HG03108 (cell line): Measurements from ENCODE around the gene PLA2G12A.
"Not testable (repeated sequence)": the region's sequence is repeated elsewhere in the genome, so short reads cannot be mapped to it uniquely, and the experiment has no call there.

ENCODE experiments used
- ATAC-seq: cut with Tn5 transposase; IDR thresholded peaks from one replicate; pipeline ENCODE4 v1.9.1; 2021; ENCODE audit warnings: moderate library complexity; ENCODE audit not compliant: unreplicated experiment

Gene PLA2G12A

GRCh38 chr4:109682875-109683274 is 47.0 kb downstream of the PLA2G12A start:
- no peak for ATAC-seq

GRCh38 chr4:109678925-109679324 is 50.9 kb downstream of the PLA2G12A start:
- not testable (repeated sequence) for ATAC-seq

DNA sequence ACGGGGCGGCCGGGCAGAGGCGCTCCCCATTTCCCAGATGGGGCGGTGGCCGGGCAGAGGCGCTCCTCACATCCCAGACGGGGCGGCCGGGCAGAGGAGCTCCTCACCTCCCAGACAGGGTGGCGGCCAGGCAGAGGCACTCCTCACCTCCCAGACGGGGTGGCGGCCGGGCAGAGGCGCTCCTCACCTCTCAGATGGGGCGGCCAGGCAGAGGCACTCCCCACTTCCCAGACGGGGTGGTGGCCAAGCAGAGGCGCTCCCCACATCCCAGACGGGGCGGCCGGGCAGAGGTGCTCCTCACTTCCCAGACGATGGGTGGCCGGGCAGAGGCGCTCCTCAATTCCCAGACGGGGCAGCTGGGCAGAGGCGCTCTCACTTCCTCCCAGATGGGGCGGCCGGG is 51.4 kb downstream of the PLA2G12A start:
- ATAC-seq: not testable (repeated sequence)

GRCh38 chr4:109676886-109677285 is 53.0 kb downstream of the PLA2G12A start:
- ATAC-seq: no peak

DNA sequence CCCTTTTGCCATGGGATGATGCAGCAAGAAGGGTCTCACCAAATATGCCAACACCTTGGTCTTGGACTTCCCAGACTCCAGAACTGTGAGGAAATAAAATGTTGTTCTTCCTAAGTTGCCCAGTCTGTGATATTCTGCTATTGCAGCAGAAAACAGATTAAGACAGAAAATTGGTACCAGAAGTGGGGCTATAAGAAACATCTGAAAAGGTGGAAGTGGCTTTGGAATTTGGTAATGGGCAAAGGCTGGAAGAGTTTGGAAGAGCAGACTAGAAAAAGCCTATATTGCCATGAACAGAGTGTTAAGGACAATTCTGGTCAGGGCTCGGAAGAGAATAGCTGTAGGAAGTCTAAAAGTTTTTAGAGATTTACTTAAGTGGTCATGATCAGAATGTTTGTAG is 54.0 kb downstream of the PLA2G12A start:
- ATAC-seq: no peak

GRCh38 chr4:109675181-109675580 is 54.7 kb downstream of the PLA2G12A start:
- ATAC-seq: no peak

DNA sequence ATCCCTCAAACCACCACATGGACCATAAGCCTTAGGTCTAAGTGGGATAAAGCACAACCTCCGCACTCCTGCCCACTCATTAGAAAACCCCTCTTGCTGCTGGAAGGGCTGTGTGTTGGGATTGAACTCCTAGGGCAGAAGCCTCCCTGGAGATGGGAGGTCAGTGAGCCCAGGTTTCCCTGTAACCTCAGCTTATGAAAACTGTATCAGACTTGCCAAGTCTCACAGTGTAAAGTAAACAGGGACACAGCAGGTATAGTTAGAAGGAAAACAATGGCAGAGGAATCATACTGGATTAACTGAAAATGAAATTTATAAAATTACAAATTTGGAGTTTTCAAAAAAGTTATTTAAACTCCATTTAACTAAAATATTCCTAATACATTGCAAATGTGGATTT is 56.6 kb downstream of the PLA2G12A start:
- no peak for ATAC-seq

- ATAC-seq: no peak
These were observed 57.5 kb downstream of the PLA2G12A start for GRCh38 chr4:109672169-109672930.

DNA sequence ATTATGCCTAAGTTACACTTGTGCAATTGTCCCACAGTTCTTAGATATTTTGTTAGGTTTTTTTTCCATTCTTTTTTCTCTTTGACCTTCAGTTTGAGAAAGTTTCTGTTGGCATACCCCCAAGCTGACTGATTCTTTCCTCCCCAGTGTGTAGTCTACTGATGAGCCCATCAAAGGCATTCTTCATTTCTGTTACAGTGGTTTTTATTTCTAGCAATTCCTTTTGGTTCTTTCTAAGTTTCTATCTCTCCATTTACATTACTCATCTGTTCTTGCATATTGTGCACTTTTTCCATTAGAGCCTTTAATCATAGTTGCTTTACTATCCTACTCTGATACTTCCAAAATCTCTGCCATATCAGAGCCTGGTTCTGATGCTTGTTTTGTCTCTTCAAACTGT is 58.5 kb downstream of the PLA2G12A start:
- ATAC-seq: no peak

DNA sequence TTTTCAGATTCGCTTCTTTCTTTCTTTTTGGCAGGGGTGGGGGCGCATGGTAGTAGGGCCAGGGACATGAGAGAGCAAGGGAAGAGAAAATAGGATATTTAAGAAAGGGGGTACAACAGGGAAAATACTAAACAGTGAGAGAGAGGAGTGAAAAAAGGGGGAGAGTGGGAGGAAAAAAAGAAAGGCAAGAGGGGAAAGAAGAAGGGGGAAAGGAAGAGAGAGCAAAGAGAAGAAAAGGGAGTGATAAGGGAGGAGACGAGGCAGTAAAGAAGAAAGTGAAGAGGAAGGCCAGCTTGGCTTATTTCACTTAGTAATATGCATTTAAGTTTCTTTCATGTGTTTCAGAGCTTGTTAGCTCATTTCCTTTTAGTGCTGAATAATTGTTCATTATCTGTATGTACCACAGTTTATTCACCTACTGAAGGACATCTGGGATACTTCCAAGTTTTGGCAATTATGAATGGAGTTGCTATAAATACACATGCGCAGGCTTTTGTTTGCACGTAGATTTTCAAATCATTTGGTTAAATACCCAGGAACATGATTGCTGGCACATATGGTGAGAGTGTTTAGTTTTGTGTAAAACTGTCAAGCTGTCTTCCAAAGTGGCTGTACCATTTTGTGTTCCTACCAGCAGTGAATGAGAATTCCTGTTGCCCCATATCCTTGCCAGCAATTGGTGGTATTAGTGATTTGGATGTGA is 63.9 kb downstream of the PLA2G12A start:
- no peak for ATAC-seq

DNA sequence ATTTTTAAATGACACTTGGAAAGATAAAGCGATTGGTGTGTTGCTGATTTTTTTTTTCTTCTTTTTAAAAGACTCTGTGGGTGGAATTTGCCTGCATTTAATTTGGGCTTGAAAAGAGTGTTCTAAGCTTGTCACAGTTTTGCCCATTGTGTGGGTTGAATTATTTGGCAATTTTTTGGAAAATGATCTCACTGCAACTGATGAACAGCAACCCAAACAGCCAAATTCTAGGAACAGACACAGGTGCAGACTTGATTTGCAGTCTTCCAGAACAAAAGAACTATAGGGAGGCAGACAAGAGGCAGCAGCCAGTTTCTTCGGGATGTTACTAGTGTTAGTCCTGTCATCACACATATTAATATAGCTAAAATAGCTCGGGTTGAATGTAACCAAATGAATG is 67.1 kb downstream of the PLA2G12A start:
- no peak for ATAC-seq

DNA sequence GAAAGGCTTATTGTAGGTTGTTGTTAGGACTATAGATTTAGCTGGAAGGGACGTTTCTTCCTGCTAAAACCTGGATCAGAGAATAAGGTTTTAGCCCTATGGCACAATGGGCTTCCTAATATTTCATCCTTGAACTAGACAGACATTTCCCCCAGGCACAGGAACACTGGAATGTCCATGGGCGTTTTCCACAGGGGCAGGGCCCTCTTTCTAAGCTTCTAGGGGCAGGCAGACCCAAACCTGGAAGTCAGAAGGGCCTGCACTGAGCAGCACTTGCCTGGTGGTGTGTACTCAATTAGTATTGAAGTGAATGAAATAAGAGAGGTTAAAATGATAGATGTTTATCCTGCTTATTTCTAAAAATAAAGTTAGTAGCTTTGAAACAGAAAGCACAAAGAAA is 67.8 kb downstream of the PLA2G12A start:
- no peak for ATAC-seq
